Measurements from ENCODE around the gene PAXX.
"Not testable (repeated sequence)": the region's sequence is repeated elsewhere in the genome, so short reads cannot be mapped to it uniquely, and the experiment has no call there.

Gene PAXX

DNA sequence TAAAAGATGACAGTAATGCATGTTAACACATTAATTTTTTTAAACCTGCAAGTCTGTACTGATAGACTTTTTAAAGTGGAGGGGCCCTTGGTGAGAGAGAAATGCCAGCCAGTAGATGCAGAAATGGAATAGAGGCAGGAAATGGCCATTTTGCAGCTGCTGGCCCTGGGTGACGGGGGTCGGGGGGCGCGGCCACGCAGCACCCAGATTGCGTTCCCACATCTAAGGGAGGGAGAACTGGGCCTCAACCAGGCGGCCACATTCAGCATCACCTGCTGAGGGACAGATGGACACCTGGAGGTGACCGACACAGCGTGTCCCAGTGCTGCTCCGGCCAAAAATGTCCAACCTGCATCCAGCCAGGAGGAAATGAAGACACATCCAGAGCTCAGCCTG, 10.4 kb downstream of the PAXX start:
- no peak for DNase-seq (ENCODE audit: low read depth, low spot score)

DNA sequence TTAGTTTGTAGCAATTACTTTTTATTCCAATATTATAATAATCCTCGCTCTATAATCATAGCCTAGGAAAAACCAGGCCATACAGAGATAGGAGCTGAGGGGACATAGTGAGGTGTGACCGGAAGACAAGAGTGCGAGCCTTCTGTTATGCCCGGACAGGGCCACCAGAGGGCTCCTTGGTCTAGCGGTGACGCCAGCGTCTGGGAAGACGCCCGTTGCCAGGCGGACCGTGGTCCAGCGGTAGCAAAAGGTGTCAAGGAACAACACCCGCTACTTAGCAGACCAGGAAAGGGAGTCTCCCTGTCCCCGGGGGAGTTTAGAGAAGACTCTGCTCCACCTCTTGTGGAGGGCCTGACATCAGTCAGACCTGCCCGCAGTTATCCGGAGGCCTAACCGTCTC, 12.1 kb downstream of the PAXX start:
- not testable (repeated sequence) for DNase-seq (ENCODE audit: low read depth, low spot score)

DNA sequence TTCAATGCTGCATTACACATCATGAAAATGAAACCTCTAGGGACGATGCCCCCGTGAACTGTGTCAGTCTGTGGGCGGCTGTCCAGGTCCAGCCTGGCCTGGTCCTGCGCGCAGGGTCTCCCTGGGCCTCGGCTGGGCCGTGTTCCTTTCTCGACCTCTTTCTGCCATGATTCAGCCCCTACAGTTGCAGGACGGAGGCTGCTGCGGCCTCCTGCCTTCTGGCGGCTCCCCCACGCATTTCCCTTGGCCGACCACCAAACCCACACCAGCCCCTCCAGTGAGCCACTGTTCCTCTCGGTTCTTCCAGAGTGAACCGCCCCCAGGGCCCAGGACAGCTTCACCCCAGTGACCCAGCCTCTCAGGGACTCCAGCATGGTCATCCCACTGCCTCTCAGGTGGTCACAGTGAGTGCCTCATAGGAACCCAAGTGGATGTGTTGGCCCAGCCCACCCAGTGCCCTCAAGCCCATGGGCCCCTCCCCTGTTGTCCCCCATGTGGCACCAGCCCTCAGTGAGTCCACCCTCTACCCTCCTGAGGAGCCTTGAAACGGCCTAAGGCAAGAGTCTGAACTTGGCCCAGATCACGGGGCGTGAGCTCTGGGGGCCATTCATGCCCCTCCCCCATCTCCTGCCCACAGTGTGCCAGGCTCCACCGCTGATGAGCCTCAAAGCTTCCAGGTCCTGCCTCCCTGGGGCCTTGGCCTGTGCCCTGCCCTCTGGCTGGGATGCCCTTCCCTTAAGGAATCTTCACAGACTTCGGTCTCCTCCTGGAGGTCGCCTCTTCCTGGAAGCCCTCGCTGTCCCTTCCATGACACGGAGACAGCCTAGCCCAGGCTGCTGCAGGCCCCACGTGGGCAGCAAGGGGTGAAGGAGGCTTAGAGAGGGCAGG, 14.1 kb downstream of the PAXX start:
- DNase-seq (ENCODE audit: low read depth, low spot score), result no peak

DNA sequence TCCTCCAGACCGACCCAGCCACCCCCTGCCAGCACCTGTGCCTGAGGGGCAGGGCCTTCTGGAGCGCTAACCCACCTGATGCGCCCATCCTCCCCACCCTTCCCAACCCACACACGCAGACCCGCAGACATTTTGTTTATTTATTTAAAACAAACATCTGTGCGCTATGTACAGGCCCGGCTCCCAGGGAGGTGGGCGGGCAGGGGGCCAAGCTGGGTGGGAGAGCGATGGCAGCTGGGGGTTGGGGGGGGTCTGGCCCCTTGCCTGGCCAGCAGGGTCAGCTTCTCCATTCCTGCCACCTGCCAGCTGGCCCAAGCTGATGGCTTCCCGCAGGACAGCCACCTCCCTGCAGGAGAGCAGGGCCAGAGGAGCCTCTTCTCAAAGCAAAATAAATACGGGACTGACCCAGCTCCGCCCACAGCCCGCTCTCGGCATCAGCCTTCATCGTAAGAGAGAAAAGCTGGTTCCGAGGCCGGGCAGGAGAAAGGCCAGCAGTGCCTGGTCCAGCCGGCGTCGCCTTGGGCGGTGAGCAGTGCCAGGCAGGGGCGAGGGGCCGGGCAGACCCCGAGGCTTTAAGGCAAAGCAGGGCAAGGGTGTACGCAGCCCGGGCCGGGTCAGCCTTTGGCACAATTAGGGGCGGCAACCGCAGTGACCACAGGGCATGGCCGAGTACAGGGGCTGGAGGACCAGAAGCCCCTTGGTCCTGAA, 15.0 kb downstream of the PAXX start:
- no peak for DNase-seq (ENCODE audit: low read depth, low spot score)

DNA sequence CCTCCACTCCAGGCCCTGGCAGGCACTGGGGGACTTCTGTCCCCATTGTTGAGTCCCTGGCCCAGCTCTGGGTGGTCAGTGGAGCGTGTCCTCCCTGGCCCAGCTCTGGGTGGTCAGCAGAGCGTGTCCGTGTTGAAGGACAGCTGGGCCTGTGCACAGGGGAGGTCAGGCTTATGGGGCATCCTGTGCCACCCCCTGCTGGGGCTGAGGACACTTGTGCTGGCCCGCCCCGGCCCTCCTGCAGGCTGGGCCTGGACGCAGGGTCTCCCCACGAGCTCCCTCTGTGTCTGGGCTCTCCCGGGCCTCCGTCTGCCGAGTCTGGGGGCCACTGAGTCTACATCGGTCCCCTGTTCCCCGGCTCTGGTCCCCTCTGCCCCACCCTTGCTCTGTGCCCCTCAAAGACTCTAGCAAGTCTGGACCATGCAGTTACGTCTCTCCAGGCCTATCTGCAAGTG, 15.6 kb downstream of the PAXX start:
- no peak for DNase-seq (ENCODE audit: low read depth, low spot score)

DNA sequence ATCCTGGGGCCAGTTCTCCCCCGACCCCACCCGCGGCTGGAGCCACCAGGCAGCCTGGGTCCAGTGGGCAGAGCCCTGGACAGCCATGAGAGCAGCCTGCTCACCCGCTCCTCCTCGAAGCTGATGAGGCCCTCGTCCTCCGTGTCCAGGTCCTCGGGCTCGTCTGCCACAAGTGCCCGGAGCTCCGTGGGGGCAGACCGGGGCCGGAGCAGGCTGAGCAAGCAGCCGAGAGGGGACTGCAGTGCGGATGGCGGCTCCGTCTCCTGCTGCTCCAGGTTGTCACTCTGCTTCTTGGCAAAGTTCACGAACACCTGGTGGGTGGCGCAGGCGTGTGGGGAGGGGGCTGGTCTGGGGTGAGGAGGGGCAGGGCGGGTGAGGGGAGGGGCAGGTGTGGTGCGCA, 16.1 kb downstream of the PAXX start:
- no peak for DNase-seq (ENCODE audit: low read depth, low spot score)

DNA sequence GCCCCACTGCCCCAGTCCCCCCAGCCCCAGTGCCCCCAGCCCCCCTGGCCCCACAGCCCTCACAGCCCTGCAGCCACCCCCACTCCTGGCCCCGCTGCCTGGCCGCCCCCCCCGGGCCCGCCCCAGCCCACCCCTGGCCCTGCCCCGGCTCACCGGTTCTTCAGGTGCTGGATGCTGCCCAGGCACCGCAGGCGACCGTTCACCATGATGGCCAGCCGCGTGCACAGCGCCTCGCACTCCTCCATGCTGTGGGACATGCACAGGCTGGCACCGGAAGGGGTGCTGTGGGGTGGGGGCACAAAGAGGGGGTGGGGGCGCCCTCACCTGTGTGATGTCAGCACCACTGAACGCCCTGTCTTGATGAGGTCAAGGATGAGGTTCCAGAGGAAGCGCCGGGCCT, 17.0 kb downstream of the PAXX start:
- DNase-seq (ENCODE audit: low read depth, low spot score), result no peak

DNA sequence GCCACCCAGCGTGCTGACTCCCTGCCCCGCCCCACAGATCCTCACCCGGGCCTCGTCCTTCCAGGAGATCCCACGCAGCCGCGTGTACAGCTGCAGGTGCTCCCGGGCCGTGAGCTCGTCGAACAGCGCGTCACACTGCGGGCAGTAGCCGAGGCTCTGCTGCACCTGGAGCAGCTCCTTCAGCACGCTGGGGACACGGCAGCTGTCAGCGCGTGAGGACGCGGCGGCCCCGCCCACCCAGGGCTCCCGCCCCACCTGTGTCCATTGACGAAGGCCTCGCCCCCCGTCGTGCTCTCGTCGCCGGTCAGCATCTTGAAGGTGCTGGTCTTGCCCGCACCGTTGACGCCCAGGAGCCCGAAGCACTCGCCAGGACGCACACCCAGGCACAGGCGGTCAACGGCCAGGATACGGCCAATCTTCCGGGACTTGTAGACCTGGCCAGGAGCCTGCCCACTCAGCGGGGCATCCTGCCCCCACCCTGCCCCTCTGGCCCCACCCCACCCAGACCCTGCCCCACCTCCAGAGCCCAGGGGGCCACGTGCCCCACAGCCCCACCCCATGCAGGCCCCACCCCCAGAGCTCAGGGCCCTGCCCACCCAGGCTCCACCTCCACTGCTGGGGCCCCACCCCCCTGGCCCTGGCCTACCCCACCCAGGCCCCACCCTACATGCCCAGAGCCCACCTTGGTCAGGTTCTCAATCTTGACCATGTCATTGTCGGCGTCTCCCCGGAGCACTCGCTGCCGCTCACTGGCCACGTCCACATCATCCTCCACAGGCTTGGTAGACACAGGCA, 17.9 kb downstream of the PAXX start:
- no peak for DNase-seq (ENCODE audit: low read depth, low spot score)

DNA sequence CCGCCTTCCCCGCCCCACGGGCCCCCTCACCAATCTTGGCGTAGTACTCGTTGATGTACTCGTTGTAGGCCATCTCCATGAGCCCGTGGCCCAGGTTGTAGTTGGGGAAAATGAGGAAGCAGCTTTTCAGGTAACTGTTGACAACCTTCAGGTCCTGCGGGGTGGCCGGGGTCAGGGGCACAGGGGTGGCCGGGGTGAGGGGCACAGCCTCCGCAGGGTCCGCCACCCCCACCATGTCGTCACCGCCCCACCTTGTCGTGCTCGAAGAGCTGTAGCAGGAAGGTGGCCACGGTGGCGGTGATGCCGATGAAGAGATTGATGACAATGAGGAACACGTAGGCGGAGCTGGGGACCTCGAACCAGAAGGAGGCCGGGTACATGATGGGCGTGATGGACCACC, 18.9 kb downstream of the PAXX start:
- no peak for DNase-seq (ENCODE audit: low read depth, low spot score)

DNA sequence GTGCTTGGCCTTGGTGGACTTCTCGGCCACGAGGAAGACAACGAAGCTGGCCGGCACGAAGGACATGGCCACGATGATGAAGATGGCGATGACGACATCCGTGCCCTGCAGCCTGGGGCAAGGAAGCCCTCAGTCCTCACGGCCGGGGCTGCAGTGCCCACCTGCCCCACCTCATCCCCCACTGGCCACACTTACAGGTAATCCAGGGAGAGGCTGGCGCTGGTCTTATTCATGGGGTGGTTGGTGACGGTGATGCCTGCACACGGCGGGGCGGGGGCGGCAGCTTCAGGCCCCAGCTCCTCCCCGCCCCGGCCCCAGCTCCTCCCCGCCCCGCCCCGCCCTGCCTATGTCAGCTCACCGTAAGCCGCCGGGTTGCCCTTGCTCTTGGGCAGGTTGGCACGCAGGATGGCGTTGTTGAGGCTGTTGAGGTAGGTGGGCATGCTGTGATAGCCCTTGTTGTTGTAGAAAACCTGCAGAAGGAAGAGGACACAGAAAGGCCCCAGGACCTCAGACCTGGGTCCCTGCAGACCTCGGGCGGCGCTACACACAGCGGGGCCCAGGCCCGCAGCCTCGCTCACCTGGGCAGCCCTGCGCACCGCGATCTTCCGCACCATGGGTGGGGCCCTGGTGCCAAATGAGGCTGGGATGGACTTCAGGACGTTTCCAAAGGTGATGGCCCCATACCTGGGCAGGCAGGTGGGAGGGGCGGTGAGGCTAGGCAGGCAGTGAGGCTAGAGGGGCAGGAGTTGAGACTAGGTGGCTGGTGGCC, 19.9 kb downstream of the PAXX start:
- DNase-seq (ENCODE audit: low read depth, low spot score), result no peak

DNA sequence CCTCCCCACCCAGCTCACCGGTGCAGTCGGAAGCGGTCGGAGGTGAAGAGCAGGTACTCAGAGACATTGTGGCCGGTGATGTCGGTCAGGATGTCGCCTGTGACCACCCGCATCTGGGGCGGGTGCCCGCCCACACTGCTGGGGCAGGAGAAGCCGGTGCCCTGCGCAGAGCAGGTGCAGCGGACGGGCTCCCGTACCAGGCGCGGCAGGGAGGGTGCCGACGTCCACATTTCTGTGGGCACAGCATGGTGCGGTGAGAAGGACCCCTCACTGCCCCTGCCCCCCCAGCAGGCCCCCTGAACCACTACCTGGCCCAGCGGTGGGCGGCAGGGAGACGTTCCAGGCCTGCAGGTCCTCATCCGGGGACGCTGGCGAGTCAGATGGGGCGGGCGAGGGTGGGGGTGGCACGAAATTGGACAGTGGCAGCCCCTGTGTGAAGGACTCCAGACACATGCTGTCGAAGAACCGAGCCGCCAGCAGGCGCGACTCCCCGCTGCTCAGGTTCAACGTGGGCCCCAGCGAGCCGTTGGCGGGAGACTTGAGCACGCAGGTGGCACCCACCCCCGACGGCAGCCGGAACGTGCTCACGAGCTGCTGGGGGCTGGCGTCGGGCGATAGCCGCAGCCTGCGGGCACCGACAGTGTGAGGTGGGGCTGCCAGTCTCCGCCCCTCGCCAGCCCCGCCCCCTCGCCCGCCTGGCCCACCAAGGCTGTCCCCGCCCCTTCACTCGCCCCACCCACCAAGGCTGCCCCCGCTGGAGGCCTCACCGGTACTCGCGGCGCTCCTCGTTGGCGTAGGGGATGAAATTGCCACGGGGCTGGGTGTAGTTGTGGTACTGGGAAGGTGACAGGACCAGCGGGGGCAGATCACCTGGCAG, 20.7 kb downstream of the PAXX start:
- DNase-seq (ENCODE audit: low read depth, low spot score), result no peak

DNA sequence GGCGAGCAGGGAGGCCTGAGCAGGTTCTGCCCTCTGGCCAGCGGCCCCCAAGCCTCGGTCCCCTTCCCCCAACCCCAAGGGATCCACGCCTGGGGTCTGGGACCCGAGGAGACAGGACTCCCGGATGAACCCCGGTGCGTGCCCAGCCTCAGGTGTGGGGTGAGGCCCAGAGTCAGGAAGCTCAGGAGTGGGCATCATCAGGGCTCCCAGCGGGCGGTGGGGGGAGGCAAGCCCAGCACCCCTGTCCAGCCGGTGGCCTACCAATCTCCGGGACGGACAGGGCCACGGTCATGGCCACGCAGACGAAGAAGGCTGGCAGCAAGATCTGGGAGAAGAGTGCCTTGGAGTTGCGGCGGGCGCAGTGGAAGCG, 21.3 kb downstream of the PAXX start:
- no peak for DNase-seq (ENCODE audit: low read depth, low spot score)

DNA sequence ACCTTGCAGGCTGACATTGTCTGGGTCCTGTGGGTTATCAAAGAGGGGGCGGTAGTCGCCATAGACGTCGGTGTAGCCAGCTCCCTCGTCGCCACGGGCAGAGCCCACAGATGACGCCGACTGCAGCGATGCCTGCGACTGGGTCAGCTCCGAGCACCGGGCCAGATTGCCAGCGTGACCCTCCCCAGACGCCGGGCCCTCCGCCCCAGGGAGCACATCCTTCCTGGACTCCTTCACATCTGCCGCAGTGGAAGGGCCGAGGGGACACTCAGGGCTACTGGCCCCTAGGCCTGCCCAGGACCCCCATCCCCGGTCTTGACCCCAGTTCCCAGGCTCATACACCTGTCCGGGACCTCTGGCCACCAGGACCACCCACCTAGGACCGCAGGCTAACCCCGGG, 21.9 kb downstream of the PAXX start:
- DNase-seq (ENCODE audit: low read depth, low spot score), result no peak

DNA sequence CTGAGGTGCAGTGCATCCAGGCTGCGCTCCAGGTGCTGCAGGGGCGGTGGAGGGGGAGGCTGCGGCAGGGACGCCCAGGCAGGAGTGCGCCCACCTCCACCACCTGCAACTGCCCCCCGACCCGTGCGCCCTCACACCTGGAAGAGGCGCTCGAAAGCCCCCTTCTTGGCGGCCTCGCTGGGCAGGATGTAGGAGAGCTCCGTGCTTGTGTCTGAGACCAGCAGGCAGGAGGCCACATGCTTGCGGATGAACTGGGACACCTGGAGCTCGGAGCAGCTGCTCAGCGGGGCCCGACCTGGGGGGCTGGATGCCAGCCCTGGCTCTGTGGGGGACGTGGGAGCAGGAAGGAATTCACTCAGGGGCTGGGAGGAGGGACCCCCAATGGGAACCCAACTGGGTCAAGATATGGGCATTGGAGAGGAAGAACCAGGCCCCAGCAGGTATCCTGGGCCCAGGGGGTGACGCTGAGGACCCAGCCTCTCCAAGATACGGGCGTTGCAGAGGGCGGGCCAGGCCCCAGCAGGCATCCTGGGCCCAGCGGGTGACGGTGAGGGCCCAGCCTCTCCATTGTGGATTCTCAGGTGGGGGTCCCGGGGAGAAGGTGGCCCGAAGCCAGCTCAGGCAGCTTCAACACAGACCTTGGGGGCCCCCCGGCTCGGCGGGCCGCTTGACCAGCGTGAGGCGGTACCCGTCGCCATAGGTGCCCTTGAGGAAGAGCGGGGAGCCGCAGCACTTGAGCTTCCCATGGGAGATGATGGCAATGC, 22.7 kb downstream of the PAXX start:
- DNase-seq (ENCODE audit: low read depth, low spot score), result no peak

DNA sequence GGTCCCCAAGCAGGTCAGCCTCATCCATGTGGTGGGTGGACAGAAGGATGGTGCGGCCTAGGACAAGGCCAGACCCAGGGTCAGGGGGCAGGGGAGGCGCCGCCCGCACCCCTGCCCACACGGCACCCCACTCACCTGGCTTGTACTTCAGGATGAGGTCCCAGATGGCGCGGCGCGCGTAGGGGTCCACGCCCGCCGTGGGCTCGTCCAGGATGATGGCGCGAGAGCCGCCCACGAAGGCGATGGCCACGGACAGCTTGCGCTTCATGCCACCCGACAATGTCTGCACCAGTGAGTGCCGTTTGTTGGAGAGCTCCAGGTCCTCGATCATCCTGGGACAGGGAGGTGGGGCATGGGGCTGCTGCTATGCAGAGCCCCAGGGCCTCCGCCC, 23.3 kb downstream of the PAXX start:
- no peak for DNase-seq (ENCODE audit: low read depth, low spot score)

DNA sequence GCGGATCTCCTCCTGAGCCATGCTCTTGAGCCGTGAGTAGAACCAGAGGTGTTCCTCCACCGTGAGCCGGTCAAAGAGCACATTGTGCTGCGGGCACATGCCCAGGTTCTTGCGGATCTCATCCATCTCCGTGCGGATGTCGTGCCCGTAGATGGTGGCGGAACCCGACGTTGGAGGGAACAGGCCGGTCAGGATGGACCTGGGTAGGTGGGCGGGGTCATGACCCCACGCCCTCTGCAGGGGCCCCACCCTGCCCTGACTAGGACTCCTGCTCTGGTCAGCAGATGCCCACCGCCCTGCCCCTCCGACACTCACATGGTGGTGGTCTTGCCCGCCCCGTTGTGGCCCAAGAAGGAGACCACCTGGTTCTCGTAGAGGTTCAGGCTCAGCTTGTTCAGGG, 23.8 kb downstream of the PAXX start:
- DNase-seq (ENCODE audit: low read depth, low spot score), result no peak

DNA sequence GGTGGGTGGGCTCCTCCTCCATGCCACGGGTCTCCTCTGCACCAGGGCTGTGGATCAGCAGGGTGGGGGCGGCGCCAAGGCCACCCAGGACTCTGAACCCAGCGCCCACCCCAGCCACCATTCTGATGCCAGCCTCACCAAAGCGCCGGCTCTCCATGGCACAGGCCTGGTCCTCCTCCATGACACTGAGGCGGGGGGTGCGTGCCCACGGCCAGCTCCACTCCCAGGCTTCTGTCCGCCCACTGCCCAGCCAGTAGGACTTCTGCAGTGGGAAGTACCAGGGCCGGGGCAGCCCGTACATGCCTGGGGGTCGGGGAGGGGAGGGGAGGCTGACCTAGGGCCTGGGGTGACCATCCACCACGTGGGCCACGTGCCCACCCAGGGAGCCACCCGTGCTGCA, 24.2 kb downstream of the PAXX start:
- no peak for DNase-seq (ENCODE audit: low read depth, low spot score)

DNA sequence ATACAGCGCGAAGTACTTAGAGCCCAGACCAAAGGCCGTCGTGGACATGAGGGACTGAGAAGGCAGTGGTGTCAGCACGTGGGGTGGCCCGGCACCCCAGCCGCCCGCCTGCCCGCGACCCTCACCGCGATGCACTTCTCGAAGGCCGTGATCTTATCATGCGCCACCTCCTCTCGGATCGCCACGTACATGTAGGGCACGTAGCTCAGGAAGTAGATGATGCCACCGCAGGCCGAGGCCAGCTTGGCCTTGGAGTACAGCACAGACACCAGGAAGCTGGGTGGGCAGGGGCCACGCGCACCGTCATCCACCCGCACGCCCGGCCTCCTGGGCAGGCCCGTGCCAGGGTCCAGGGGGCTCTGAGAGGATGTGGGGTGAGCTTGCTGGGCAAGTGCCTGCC, 24.8 kb downstream of the PAXX start:
- no peak for DNase-seq (ENCODE audit: low read depth, low spot score)

DNA sequence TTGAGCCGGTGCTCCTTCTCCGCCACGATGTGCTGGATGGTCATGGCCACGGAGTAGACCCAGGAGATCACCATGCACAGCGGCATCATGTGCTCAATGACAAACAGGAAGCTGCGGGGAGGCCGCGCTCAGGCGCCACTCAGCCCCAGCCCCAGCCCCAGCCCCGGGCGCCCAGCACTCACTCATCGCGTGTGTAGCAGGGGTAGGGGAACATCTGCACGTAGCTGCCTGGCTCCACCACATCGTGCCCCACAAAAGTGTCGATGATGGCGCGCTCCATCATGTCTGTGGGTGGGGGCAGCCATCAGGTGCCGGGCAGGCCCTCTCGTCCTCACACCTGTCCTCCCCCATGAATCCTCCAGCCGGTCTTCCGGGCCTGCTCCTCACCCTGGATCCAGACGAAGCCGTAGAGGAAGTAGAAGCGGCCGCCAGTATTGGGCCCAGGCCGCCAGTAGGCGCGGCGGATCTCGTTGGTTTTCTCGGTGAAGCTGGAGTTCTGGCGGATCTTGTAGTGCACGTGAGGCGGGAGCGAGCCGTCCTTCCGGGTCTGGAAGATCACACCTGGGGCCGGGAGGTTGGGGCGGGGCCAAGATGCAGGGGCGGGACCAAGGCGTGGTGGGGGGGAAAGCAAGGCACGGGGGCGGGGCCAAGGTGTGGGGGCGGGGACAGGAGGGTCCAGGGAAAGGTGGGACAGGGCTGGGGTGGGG, 25.7 kb downstream of the PAXX start:
- no peak for DNase-seq (ENCODE audit: low read depth, low spot score)
